CD14-positive monocyte (primary cell): ENCODE measurements around the gene DUSP28. TPM values are rescaled to one million over a fixed set of nuclear protein-coding genes. Genes with fewer than 3 reads are reported as not detected.
A peak's percentile ranks its signal among the peaks of the same experiment; 100 is the strongest.

Experiments
- DNase-seq, 3 donors: peaks; one replicate each; pipeline ENCODE4 v3.0.0-alpha.2; 2011 to 2022
- H2AFZ ChIP-seq: 2 replicates; pipeline ENCODE4 v1.6.0; 2012; ENCODE audit warnings: mild to moderate bottlenecking, low read depth, low read length, inconsistent platforms; ENCODE audit not compliant: insufficient read depth, poor library complexity, severe bottlenecking
- H3K27ac ChIP-seq, 2 donors: 1 replicate in 1 of 2; 2 replicates in 1 of 2; pipeline ENCODE4 v1.5.1; 2012 to 2013; ENCODE audit warnings: low read length in 2 of 2, control low read depth in 1 of 2, inconsistent platforms in 1 of 2, low read depth in 1 of 2, mild to moderate bottlenecking in 1 of 2
- H3K27me3 ChIP-seq, 2 donors: one replicate each; pipeline versions ENCODE4 v1.6.0 to v1.6.1; 2011 to 2013; ENCODE audit warnings: low read length in 2 of 2; ENCODE audit not compliant: control insufficient read depth in 2 of 2, insufficient read depth in 2 of 2
- H3K36me3 ChIP-seq, 2 donors: replicated peaks in 1 of 2; 1 replicate in 1 of 2; 2 replicates in 1 of 2; pipeline versions ENCODE4 v1.5.1 to v1.6.1; 2012 to 2013; ENCODE audit warnings: low read length in 2 of 2, control low read depth in 1 of 2, inconsistent platforms in 1 of 2, mild to moderate bottlenecking in 1 of 2; ENCODE audit not compliant: insufficient read depth in 2 of 2, control insufficient read depth in 1 of 2
- H3K4me1 ChIP-seq, 2 donors: 1 replicate in 1 of 2; 2 replicates in 1 of 2; pipeline versions ENCODE4 v1.5.1 to v1.6.1; 2012 to 2013; ENCODE audit warnings: low read length in 2 of 2, control low read depth in 1 of 2, inconsistent platforms in 1 of 2, mild to moderate bottlenecking in 1 of 2, moderate library complexity in 1 of 2; ENCODE audit not compliant: insufficient read depth in 2 of 2, control insufficient read depth in 1 of 2
- H3K4me2 ChIP-seq: replicated peaks from 2 replicates; pipeline ENCODE3; 2012; ENCODE audit warnings: low read length, moderate library complexity, mild to moderate bottlenecking; ENCODE audit not compliant: poor library complexity, severe bottlenecking; ENCODE audit errors: extremely low read depth
- H3K4me3 ChIP-seq, 3 experiments: fragments of 200-600 bp in 1 of 3; sonication (generic) in 1 of 3; replicated peaks in 1 of 3; 1 replicate in 2 of 3; 2 replicates in 1 of 3; pipeline ENCODE4 v1.5.1; 2011 to 2013; ENCODE audit warnings: low read length in 3 of 3, mild to moderate bottlenecking in 3 of 3, control low read depth in 2 of 3, low read depth in 2 of 3, inconsistent platforms in 1 of 3, moderate library complexity in 1 of 3
- H3K79me2 ChIP-seq: 2 replicates; pipeline ENCODE4 v1.6.0; 2012; ENCODE audit warnings: mild to moderate bottlenecking, control low read depth, inconsistent platforms, low read length, moderate library complexity; ENCODE audit not compliant: insufficient read depth
- H3K9ac ChIP-seq: 2 replicates; pipeline ENCODE4 v1.6.0; 2017; ENCODE audit warnings: low read length, mild to moderate bottlenecking; ENCODE audit not compliant: insufficient read depth, poor library complexity, severe bottlenecking
- H3K9me3 ChIP-seq, 2 donors: replicated peaks in 1 of 2; 1 replicate in 1 of 2; 2 replicates in 1 of 2; pipeline versions ENCODE4 v1.5.1 to v1.6.1; 2012 to 2013; ENCODE audit warnings: low read length in 2 of 2, control low read depth in 1 of 2; ENCODE audit not compliant: control insufficient read depth in 1 of 2, insufficient read depth in 1 of 2
- H4K20me1 ChIP-seq: 2 replicates; pipeline ENCODE4 v1.6.0; 2012; ENCODE audit warnings: mild to moderate bottlenecking, low read length, control low read depth, moderate library complexity; ENCODE audit not compliant: insufficient read depth
- H3K27ac Mint-ChIP-seq, 7 donors: one replicate each; pipeline ENCODE4 v1.8.0; 2020; ENCODE audit warnings: mild to moderate bottlenecking in 7 of 7, mixed read lengths in 7 of 7, moderate library complexity in 6 of 7, inconsistent platforms in 2 of 7
- H3K27me3 Mint-ChIP-seq, 3 donors: one replicate each; pipeline ENCODE4 v1.8.0; 2021 to 2022; ENCODE audit warnings: low read depth in 3 of 3, mild to moderate bottlenecking in 3 of 3, mixed read lengths in 3 of 3, moderate library complexity in 3 of 3, inconsistent platforms in 1 of 3
- H3K36me3 Mint-ChIP-seq, 2 donors: one replicate each; pipeline ENCODE4 v1.8.0; 2020; ENCODE audit warnings: mixed read lengths in 2 of 2, inconsistent platforms in 1 of 2, mild to moderate bottlenecking in 1 of 2
- H3K4me1 Mint-ChIP-seq: one replicate; pipeline ENCODE4 v1.8.0; 2020; ENCODE audit warnings: mild to moderate bottlenecking, mixed read lengths
- H3K4me3 Mint-ChIP-seq, 2 donors: one replicate each; pipeline ENCODE4 v1.8.0; 2020; ENCODE audit warnings: mild to moderate bottlenecking in 2 of 2, mixed read lengths in 2 of 2, moderate library complexity in 1 of 2
- H3K9me3 Mint-ChIP-seq, 7 donors: one replicate each; pipeline ENCODE4 v1.8.0; 2020 to 2022; ENCODE audit warnings: mixed read lengths in 7 of 7, mild to moderate bottlenecking in 6 of 7, moderate library complexity in 6 of 7, inconsistent platforms in 2 of 7
- WGBS: methylation state at CpG from one replicate; pipeline ENCODE4 v1.1.5; 2013; ENCODE audit warnings: missing lambda C conversion rate; ENCODE audit not compliant: insufficient coverage; 5-methylcytosine and 5-hydroxymethylcytosine counted together
- intact Hi-C, 2 donors: fragments of 100-400 bp; cut with micrococcal nuclease; formaldehyde crosslinking; loops; one replicate each; pipeline versions ENCODE4 v1.15.0 to v1.15.1; 2023
- polyA minus RNA-seq: library from RNA; depleted of rRNA, polyadenylated mRNA; stranded (reverse); fragments of >200 nt; gene quantifications from 2 replicates; pipeline ENCODE4 v1.2.3, GENCODE V29; 2012
- polyA plus RNA-seq, 3 donors: library from polyadenylated mRNA; depleted of rRNA in 1 of 3; unstranded in 2 of 3; stranded (reverse) in 1 of 3; fragments of 300-500 nt in 2 of 3; fragments of >200 nt in 1 of 3; fragmentation: Illumina TruSeq in 2 of 3; gene quantifications; 1 replicate in 2 of 3; 2 replicates in 1 of 3; pipeline ENCODE4 v1.2.3, GENCODE V29; 2012 to 2021
- total RNA-seq, 12 experiments: library from RNA in 1 of 12; stranded (reverse) in 1 of 12; fragments of 120-200 nt in 1 of 12; gene quantifications; one replicate each; pipeline ENCODE4 v1.2.4 and lab custom pipeline; 2013 to 2026; ENCODE audit warnings: mixed read lengths in 6 of 12, inconsistent platforms in 1 of 12
- TF ChIP-seq, protein P1 (sequence below): fragments of 200-600 bp; IDR thresholded peaks from one replicate; pipeline ENCODE4 v1.8.0; 2022; ENCODE audit warnings: antibody characterized with exemption, mild to moderate bottlenecking

The DUSP28 gene, protein sequence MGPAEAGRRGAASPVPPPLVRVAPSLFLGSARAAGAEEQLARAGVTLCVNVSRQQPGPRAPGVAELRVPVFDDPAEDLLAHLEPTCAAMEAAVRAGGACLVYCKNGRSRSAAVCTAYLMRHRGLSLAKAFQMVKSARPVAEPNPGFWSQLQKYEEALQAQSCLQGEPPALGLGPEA
- total RNA-seq (2013) = 14.6 TPM
- polyA plus RNA-seq (10 to 100 TPM; 10.8 to 17.7 (median 17.1) TPM), polyA minus RNA-seq (10.5 and 24.6 TPM in 2 replicates), total RNA-seq (lab: John Stamatoyannopoulos, UW) (6.5 to 86.2 (median 38.2) reads per million in 11 experiments)

DNA sequence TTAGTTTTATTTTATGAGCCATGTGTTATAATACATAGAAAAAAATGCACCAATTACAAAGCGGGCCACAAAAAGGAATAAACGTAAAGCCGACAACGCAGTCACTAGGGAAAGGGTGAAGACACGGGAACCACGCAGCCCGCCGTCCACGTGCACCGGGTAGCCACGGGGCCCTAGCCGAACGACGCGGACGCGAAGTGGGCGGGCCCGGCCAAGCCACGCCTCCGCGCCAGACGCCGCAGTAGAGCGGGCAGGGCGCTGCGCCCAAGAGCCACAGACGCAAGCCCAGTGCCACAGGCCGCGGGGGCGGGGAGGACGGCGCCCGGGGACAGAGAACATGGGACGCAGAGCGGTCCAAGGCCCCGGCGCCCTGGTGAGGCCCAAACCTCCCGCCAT lies at the start of gene DUSP28:
Gene DUSP28 (plus strand): TSS at position 274 of the 396 bp plus-strand sequence. CDS start 328 bp downstream, outside the sequence.
- H3K4me3 ChIP-seq = peak within 1 kb of the TSS; percentile 66 to 80 (median 79)
- Mint-ChIP-seq H3K36me3 (peaks cover 36 to 38% of the 10 kb centered on the region in 2 donors), H3K4me3 (peak within 1 kb of the TSS; percentile 84 to 92), H3K27ac (peak within 1 kb of the TSS; percentile 93 to 100 (median 97)), H3K9me3 (peaks cover 0 to 4% (median 0%) of the 10 kb centered on the region in 7 donors), H3K27me3 (peaks cover 0 to 7% (median 4%) of the 10 kb centered on the region in 3 donors), H3K4me1 (peaks cover 69% of the 10 kb centered on the region)
- H3K4me2 ChIP-seq = peak within 1 kb of the TSS; percentile 82
- WGBS = 0% methylated on average over 31 of the region's 39 CpGs
- no peaks in the 10 kb centered on the region for H3K27me3 ChIP-seq
- H3K9ac ChIP-seq = peak within 1 kb of the TSS; percentile 97
- peak; percentile 94 to 97 (median 95) for DNase-seq
- TF ChIP-seq, protein P1, sequence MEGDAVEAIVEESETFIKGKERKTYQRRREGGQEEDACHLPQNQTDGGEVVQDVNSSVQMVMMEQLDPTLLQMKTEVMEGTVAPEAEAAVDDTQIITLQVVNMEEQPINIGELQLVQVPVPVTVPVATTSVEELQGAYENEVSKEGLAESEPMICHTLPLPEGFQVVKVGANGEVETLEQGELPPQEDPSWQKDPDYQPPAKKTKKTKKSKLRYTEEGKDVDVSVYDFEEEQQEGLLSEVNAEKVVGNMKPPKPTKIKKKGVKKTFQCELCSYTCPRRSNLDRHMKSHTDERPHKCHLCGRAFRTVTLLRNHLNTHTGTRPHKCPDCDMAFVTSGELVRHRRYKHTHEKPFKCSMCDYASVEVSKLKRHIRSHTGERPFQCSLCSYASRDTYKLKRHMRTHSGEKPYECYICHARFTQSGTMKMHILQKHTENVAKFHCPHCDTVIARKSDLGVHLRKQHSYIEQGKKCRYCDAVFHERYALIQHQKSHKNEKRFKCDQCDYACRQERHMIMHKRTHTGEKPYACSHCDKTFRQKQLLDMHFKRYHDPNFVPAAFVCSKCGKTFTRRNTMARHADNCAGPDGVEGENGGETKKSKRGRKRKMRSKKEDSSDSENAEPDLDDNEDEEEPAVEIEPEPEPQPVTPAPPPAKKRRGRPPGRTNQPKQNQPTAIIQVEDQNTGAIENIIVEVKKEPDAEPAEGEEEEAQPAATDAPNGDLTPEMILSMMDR = no peak
- peaks cover 49% of the 10 kb centered on the region for H4K20me1 ChIP-seq
- peaks cover 75% of the 10 kb centered on the region for H3K79me2 ChIP-seq
- peaks cover 70 to 85% of the 10 kb centered on the region in 2 donors for H3K4me1 ChIP-seq
- intact Hi-C loops = loop anchor here (2.0 to 5.0 kb wide), 4 partner anchors 25 to 67 kb away; partner anchors contain the start of gene GPR35 (in 2 of the 2)
- peaks cover 0 to 10% of the 10 kb centered on the region in 2 donors for H3K36me3 ChIP-seq
- H3K9me3 ChIP-seq = no peaks in the 10 kb centered on the region
- peak within 1 kb of the TSS; percentile 36 for H2AFZ ChIP-seq
- peak within 1 kb of the TSS; percentile 97 to 98 for H3K27ac ChIP-seq

DNA sequence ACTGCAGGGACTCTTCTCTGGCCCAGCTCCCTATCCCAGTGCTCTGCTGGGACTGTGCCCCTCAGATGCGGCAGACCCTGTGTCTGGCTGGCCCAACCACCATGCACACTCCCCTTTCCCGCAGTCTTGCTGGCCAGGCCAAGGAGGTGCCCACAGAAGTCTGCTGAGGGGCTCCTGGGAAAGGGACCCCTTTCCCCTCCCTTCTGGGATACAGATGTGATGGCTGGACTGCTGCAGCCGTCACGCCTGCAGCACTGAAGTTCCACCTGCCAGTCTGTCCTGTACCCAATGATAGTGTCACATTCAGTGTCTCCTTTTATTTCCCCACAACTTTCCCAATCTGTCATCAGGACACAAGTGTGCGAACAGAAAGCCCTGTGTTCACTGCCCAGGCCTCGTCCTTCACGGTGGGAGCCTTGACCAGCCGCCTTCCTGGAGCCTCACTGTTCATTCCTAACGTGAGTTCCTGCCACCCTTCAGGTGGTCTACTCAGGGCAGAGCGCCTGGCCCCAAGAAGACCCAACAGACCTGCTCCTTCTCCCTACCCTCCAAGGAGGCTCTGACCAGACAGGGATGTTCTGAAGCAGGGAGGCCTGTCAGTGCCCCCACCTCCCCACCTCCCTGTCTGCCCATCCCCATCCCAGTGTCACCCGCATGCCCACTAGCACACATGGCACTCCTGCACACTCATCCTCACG lies 49.5 kb upstream of the DUSP28 start:
- TF ChIP-seq, protein P1 = no peak
- Mint-ChIP-seq H3K4me3 (no peak overlapping the region), H3K36me3 (peaks cover 26 to 28% of the 10 kb centered on the region in 2 donors), H3K4me1 (peaks cover 17% of the 10 kb centered on the region), H3K27ac (peak overlapping the region in 4 of 7 donors; percentile 2 to 68 (median 28)), H3K27me3 (peaks cover 0 to 1% (median 0%) of the 10 kb centered on the region in 3 donors), H3K9me3 (no peaks in the 10 kb centered on the region)
- no peaks in the 10 kb centered on the region for H4K20me1 ChIP-seq
- no peak for DNase-seq
- H3K27ac ChIP-seq = no peak overlapping the region
- H3K4me1 ChIP-seq = peaks cover 13 to 15% of the 10 kb centered on the region in 2 donors
- no peaks in the 10 kb centered on the region for H3K79me2 ChIP-seq
- 96% methylated on average over 11 of the region's 12 CpGs for WGBS
- peaks cover 3 to 22% of the 10 kb centered on the region in 2 donors for H3K36me3 ChIP-seq
- no peaks in the 10 kb centered on the region for H3K9me3 ChIP-seq
- H3K4me2 ChIP-seq = no peak overlapping the region
- H3K27me3 ChIP-seq = no peaks in the 10 kb centered on the region
- H3K9ac ChIP-seq = no peak overlapping the region
- H3K4me3 ChIP-seq = no peak overlapping the region
- intact Hi-C loops = loop anchor here (5.0 to 10.0 kb wide), 4 partner anchors 74 to 324 kb away; partner anchors contain the start of gene CAPN10 (in 1 of the 2)
- no peak overlapping the region for H2AFZ ChIP-seq
